Measurements from ENCODE around the gene AP1M2.
"Not testable (repeated sequence)": the region's sequence is repeated elsewhere in the genome, so short reads cannot be mapped to it uniquely, and the experiment has no call there.

The AP1M2 gene

GRCh38 chr19:10601999-10602329 is 14.9 kb upstream of the AP1M2 start:
- no peak for DNase-seq (ENCODE audit: low spot score)

GRCh38 chr19:10600149-10600548 is 13.0 kb upstream of the AP1M2 start:
- no peak for DNase-seq (ENCODE audit: low spot score)

- no peak for DNase-seq (ENCODE audit: low spot score)
Observed at GRCh38 chr19:10593820-10594637, 6.9 kb upstream of the AP1M2 start.

- DNase-seq (ENCODE audit: low spot score), result no peak
Observed at GRCh38 chr19:10593148-10593547, 6.0 kb upstream of the AP1M2 start.

- no peak for DNase-seq (ENCODE audit: low spot score)
Observed at GRCh38 chr19:10587839-10588150, 683 bp upstream of the AP1M2 start.

GRCh38 chr19:10586396-10586795 is 716 bp downstream of the AP1M2 start:
- DNase-seq (ENCODE audit: low spot score), result no peak

- DNase-seq (ENCODE audit: low spot score), result no peak
Observed at GRCh38 chr19:10583036-10583776, 3.9 kb downstream of the AP1M2 start.

GRCh38 chr19:10582091-10582490 is 5.0 kb downstream of the AP1M2 start:
- no peak for DNase-seq (ENCODE audit: low spot score)

- peak; percentile 94 for DNase-seq (ENCODE audit: low spot score)
Observed at GRCh38 chr19:10580979-10581631, 6.0 kb downstream of the AP1M2 start.

GRCh38 chr19:10577951-10578350 is 9.2 kb downstream of the AP1M2 start:
- DNase-seq (ENCODE audit: low spot score), result no peak

- DNase-seq (ENCODE audit: low spot score), result no peak
Observed at GRCh38 chr19:10575011-10575716, 11.9 kb downstream of the AP1M2 start.

GRCh38 chr19:10574462-10574861 is 12.7 kb downstream of the AP1M2 start:
- no peak for DNase-seq (ENCODE audit: low spot score)

- DNase-seq (ENCODE audit: low spot score), result not testable (repeated sequence)
Observed at GRCh38 chr19:10573793-10574192, 13.3 kb downstream of the AP1M2 start.

- DNase-seq (ENCODE audit: low spot score), result peak; percentile 99
Observed at GRCh38 chr19:10568826-10569651, 18.1 kb downstream of the AP1M2 start, which contains the start of gene CDKN2D. Gene CDKN2D, minus strand, starts transcription at chr19:10568979. Its CDS starts 326 bp downstream, at chr19:10568653.

- peak; percentile 53 for DNase-seq (ENCODE audit: low spot score)
Observed at GRCh38 chr19:10568062-10568825, 18.9 kb downstream of the AP1M2 start.

GRCh38 chr19:10567656-10568055 is 19.5 kb downstream of the AP1M2 start:
- DNase-seq (ENCODE audit: low spot score), result peak; percentile 31

GRCh38 chr19:10566658-10567410 is 20.3 kb downstream of the AP1M2 start:
- peak; percentile 53 for DNase-seq (ENCODE audit: low spot score)

GRCh38 chr19:10566408-10566657 is 20.8 kb downstream of the AP1M2 start:
- no peak for DNase-seq (ENCODE audit: low spot score)

- DNase-seq (ENCODE audit: low spot score), result peak; percentile 100
Observed at GRCh38 chr19:10565567-10566407, 21.3 kb downstream of the AP1M2 start, which contains the start of gene KRI1. Gene KRI1, minus strand, starts transcription at chr19:10566010. Its CDS starts 11 bp downstream, at chr19:10565999.

Measured in hematopoietic multipotent progenitor cell treated with erythropoietin and hydrocortisone succinate and interleukin-3 and kit ligand, for 17 days (in vitro differentiated cells).